Endometrium (tissue), 2 donors: ENCODE results near the gene TPX2.

Experiments
- FAIRE-seq: peaks from 2 replicates; lab custom pipeline; 2012; peaks lifted over from hg19 to GRCh38; lab: Jason Lieb, UNC
- donor health status: control.
- donor health status: control.

Gene TPX2

GRCh38 chr20:31833931-31834521 lies 94.9 kb downstream of the TPX2 start:
- no peak for FAIRE-seq

- no peak for FAIRE-seq
Observed at GRCh38 chr20:31835554-31835953, 96.5 kb downstream of the TPX2 start.

- FAIRE-seq, result no peak
Observed at GRCh38 chr20:31835977-31836852, 97.1 kb downstream of the TPX2 start.

GRCh38 chr20:31836853-31837608 lies 97.9 kb downstream of the TPX2 start:
- no peak for FAIRE-seq

GRCh38 chr20:31837896-31838397 lies 98.9 kb downstream of the TPX2 start:
- no peak for FAIRE-seq

GRCh38 chr20:31838646-31839292 lies 99.7 kb downstream of the TPX2 start:
- FAIRE-seq, result no peak

- FAIRE-seq, result no peak
Observed at GRCh38 chr20:31839782-31840487, 100.8 kb downstream of the TPX2 start.

- FAIRE-seq, result no peak
Observed at GRCh38 chr20:31840906-31841816, 102.1 kb downstream of the TPX2 start.

GRCh38 chr20:31841928-31842327 lies 102.8 kb downstream of the TPX2 start:
- no peak for FAIRE-seq

- FAIRE-seq, result no peak
Observed at GRCh38 chr20:31842471-31843157, 103.5 kb downstream of the TPX2 start.

- FAIRE-seq, result no peak
Observed at GRCh38 chr20:31843288-31843687, 104.2 kb downstream of the TPX2 start.

- no peak for FAIRE-seq
Observed at GRCh38 chr20:31843881-31844280, 104.8 kb downstream of the TPX2 start.

- FAIRE-seq, result no peak
Observed at GRCh38 chr20:31844737-31845299, 105.7 kb downstream of the TPX2 start.

GRCh38 chr20:31845300-31845863 lies 106.3 kb downstream of the TPX2 start, which contains the start of gene FOXS1:
FOXS1 (minus strand) TSS chr20:31845604; CDS start chr20:31845542, 62 bp downstream.
- FAIRE-seq, result no peak

- FAIRE-seq, result no peak
Observed at GRCh38 chr20:31846793-31847138, 107.7 kb downstream of the TPX2 start.

GRCh38 chr20:31848088-31848999 lies 109.3 kb downstream of the TPX2 start:
- no peak for FAIRE-seq

GRCh38 chr20:31849306-31849930 lies 110.3 kb downstream of the TPX2 start:
- FAIRE-seq, result no peak
